ENCODE data around the gene SIGLEC11. TPM values are rescaled to one million over a fixed set of nuclear protein-coding genes. Genes with fewer than 3 reads are reported as not detected.
A peak's percentile ranks its signal among the peaks of the same experiment; 100 is the strongest.
"Not testable (repeated sequence)": the region's sequence is repeated elsewhere in the genome, so short reads cannot be mapped to it uniquely, and the experiment has no call there.

The SIGLEC11 gene
- total RNA-seq, 1 donor from 2014 or later: 0.27 TPM

DNA sequence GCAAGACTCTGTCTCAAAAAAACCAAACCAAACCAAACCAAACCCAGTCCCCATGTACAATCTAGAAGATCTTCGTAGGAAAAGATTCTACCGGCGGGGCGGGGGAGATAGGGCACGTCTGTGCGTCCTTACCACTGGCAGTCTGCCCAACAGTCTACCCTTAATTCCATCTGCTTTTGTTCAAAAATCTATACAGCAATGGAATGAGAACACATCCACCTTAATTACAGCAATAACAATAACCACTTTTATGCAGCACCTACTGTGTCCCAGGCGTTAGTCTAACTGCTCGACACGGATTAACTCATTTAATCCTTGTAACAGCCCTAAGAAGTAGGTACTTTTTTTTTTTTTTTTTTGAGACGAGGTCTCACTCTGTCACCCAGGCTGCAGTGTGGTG, 34.5 kb downstream of the SIGLEC11 start:
- Mint-ChIP-seq H3K4me3 (peak overlapping the region; percentile 31), H3K36me3 (peaks cover 26% of the 10 kb centered on the region), H3K27me3 (no peaks in the 10 kb centered on the region), H3K4me1 (ENCODE audit: unreplicated experiment) (peaks cover 26% of the 10 kb centered on the region), H3K9me3 (peaks cover 4% of the 10 kb centered on the region), H3K27ac (no peak overlapping the region)
- TF ChIP-seq, protein P1, sequence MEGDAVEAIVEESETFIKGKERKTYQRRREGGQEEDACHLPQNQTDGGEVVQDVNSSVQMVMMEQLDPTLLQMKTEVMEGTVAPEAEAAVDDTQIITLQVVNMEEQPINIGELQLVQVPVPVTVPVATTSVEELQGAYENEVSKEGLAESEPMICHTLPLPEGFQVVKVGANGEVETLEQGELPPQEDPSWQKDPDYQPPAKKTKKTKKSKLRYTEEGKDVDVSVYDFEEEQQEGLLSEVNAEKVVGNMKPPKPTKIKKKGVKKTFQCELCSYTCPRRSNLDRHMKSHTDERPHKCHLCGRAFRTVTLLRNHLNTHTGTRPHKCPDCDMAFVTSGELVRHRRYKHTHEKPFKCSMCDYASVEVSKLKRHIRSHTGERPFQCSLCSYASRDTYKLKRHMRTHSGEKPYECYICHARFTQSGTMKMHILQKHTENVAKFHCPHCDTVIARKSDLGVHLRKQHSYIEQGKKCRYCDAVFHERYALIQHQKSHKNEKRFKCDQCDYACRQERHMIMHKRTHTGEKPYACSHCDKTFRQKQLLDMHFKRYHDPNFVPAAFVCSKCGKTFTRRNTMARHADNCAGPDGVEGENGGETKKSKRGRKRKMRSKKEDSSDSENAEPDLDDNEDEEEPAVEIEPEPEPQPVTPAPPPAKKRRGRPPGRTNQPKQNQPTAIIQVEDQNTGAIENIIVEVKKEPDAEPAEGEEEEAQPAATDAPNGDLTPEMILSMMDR (conservative IDR thresholded peaks at IDR 0.05): no peak
- DNase-seq (ENCODE audit: extremely low spot score, unreplicated experiment): no peak

DNA sequence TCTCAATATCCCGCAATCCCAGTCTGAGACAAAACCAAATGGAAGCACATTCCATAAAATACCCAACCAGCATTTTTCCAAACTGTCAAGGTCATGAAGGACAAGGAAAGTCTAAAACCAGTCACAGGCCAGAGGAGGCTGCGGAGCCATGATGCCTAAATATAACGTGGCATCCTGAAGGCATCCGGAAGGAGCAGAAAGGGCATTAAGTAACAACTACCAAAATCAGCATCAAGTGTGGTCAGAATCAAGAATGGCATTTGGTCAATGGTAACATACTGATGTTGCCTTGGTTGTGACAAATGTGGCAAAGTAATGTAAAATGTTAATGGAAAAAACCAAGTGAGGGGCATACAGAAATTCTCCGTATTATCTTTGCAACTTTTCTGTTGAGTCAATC, 35.5 kb downstream of the SIGLEC11 start:
- Mint-ChIP-seq H3K27me3 (no peaks in the 10 kb centered on the region), H3K36me3 (peaks cover 26% of the 10 kb centered on the region), H3K27ac (peak overlapping the region; percentile 16), H3K4me1 (ENCODE audit: unreplicated experiment) (peaks cover 22% of the 10 kb centered on the region), H3K9me3 (peaks cover 4% of the 10 kb centered on the region), H3K4me3 (no peak overlapping the region)
- TF ChIP-seq, protein P1 (conservative IDR thresholded peaks at IDR 0.05): no peak
- DNase-seq (ENCODE audit: extremely low spot score, unreplicated experiment): no peak

DNA sequence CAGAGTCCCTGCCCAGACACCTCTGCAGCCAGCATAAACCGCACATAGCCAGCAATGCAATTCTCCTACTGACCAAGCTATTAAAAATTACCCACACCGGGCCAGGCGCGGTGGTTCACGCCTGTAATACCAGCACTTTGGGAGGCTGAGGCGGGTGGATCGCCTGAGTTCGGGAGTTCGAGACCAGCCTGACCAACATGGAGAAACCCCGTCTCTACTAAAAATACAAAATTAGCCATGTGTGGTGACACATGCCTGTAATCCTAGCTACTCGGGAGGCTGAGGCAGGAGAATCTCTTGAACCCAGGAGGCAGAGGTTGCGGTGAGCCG, 36.1 kb downstream of the SIGLEC11 start:
- not testable (repeated sequence) for H3K27me3 Mint-ChIP-seq; DNase-seq (ENCODE audit: extremely low spot score, unreplicated experiment); H3K4me3 Mint-ChIP-seq; H3K27ac Mint-ChIP-seq; H3K9me3 Mint-ChIP-seq
- Mint-ChIP-seq H3K36me3 (peaks cover 22% of the 10 kb centered on the region), H3K4me1 (ENCODE audit: unreplicated experiment) (peaks cover 17% of the 10 kb centered on the region)

DNA sequence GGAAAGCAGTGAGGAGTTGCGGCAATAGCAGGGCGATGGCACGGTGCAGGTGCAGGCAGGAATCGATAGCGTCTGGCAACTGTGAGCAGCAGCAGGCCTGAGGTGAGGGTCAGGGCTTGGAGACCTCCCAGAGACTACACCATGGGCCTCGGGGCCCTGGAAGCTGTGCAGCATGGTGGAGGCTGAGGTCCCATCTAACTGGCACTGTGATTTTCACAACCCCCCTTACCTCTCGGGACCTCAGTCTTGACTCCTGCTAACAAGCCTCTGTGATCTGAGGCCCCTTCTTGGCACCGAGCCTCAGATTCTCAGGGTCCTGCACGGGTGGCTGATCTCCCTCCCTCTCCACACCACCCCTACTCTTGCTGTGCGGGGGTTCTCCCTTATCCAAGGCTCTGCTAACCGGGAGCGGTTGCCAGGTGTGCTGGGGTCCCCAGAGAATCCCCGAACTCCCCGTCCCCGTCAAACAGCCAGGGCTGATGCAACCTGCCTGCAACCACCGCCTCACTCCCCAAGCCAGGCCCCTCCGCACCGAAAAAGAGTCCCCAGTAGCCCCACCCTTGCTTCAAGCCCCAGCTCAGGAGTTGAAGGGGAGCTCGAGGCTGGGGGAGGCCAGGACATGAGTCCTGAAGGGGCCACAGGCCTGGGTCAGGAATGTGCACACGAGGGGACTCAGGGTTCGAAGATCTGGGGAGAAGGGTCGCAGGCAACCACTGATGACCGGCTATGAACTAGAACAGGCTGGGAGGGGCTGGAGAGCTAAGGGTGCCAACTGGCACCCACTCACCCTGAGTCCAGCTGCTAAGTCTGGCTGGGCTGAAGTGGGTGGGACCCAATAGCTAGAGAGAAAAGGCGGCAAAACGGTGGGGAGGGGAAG, 36.7 kb downstream of the SIGLEC11 start:
- DNase-seq (ENCODE audit: extremely low spot score, unreplicated experiment): no peak
- TF ChIP-seq, protein P1 (conservative IDR thresholded peaks at IDR 0.05): no peak
- H3K27me3 Mint-ChIP-seq: no peaks in the 10 kb centered on the region
- H3K9me3 Mint-ChIP-seq: no peaks in the 10 kb centered on the region
- peaks cover 15% of the 10 kb centered on the region for H3K4me1 Mint-ChIP-seq (ENCODE audit: unreplicated experiment)
- H3K36me3 Mint-ChIP-seq: peaks cover 20% of the 10 kb centered on the region
- H3K4me3 Mint-ChIP-seq: no peak overlapping the region
- no peak overlapping the region for H3K27ac Mint-ChIP-seq

DNA sequence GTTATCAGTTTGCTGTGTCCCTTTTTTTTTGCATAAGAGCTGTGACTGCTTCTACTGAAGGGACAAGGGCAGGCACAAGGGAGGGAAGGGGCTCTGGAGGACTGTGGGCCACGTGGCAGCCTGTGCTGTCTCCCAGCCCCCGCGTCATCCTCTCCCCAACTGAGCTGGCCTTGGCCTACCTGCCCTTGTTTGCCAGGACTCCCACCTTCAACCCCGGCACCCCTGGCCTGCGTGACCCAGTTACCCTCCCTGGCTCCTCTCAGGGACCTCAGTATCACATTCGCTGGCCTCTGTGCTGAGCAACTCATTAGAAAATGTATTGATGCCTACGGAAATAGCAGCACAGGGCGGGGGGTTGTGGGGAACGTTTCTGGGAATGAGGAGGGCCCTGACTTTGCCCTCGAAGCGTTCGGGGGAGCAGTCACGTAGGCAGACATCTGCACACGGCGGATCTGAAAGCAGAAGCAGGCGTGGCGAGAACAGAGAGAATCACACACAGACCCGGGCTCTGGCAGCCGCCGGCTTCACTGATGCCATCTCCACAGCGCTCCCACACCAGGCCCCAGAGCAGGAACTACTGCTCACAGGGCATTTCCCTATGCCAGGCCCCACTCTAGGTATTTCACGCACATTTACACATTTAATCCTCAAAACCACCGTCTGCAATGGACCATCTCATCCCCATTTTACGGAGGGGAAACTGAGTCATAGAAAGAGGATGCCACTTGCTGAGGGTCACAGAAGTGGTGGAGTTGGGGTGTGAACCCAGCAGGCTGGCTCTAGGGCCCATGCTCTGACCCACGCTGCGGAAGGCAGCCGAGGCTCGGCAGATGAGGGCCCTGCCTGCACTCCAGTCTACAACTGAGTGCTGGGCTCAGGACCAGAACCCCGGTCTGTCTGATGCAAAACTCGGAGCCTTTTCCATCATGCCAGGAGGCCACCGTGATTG, 37.6 kb downstream of the SIGLEC11 start:
- TF ChIP-seq, protein P1 (conservative IDR thresholded peaks at IDR 0.05): no peak
- no peak for DNase-seq (ENCODE audit: extremely low spot score, unreplicated experiment)
- Mint-ChIP-seq H3K4me1 (ENCODE audit: unreplicated experiment) (peaks cover 15% of the 10 kb centered on the region), H3K36me3 (peaks cover 15% of the 10 kb centered on the region), H3K27me3 (no peaks in the 10 kb centered on the region), H3K27ac (no peak overlapping the region), H3K9me3 (no peaks in the 10 kb centered on the region), H3K4me3 (no peak overlapping the region)

Measured in type B pancreatic cell (in vitro differentiated cells).